HG03045 (cell line): ENCODE results near the gene ARHGAP12.
A peak's percentile ranks its signal among the peaks of the same experiment; 100 is the strongest.

ENCODE experiments used
- ATAC-seq: cut with Tn5 transposase; IDR thresholded peaks from one replicate; pipeline ENCODE4 v1.9.1; 2021; ENCODE audit warnings: mild to moderate bottlenecking, moderate library complexity; ENCODE audit not compliant: unreplicated experiment

Gene ARHGAP12

GRCh38 chr10:31952066-31952465, 23.4 kb upstream of the ARHGAP12 start:
- no peak for ATAC-seq

- ATAC-seq, result no peak
These were observed 20.6 kb upstream of the ARHGAP12 start for GRCh38 chr10:31949266-31949665.

- ATAC-seq, result no peak
These were observed 19.4 kb upstream of the ARHGAP12 start for GRCh38 chr10:31948021-31948420.

- no peak for ATAC-seq
These were observed 18.7 kb upstream of the ARHGAP12 start for GRCh38 chr10:31947144-31947926.

GRCh38 chr10:31945392-31945791, 16.8 kb upstream of the ARHGAP12 start:
- no peak for ATAC-seq

- ATAC-seq, result no peak
These were observed 15.4 kb upstream of the ARHGAP12 start for GRCh38 chr10:31944071-31944433.

- no peak for ATAC-seq
These were observed 14.3 kb upstream of the ARHGAP12 start for GRCh38 chr10:31942892-31943291.

GRCh38 chr10:31942435-31942834, 13.8 kb upstream of the ARHGAP12 start:
- ATAC-seq, result no peak

GRCh38 chr10:31940839-31941653, 12.4 kb upstream of the ARHGAP12 start:
- no peak for ATAC-seq

GRCh38 chr10:31939797-31940708, 11.4 kb upstream of the ARHGAP12 start:
- ATAC-seq, result no peak

GRCh38 chr10:31937371-31937770, 8.7 kb upstream of the ARHGAP12 start:
- ATAC-seq, result no peak

- no peak for ATAC-seq
These were observed 8.3 kb upstream of the ARHGAP12 start for GRCh38 chr10:31936933-31937332.

- no peak for ATAC-seq
These were observed 7.5 kb upstream of the ARHGAP12 start for GRCh38 chr10:31936086-31936485.

- ATAC-seq, result no peak
These were observed 7.0 kb upstream of the ARHGAP12 start for GRCh38 chr10:31935678-31936077.

- no peak for ATAC-seq
These were observed 4.2 kb upstream of the ARHGAP12 start for GRCh38 chr10:31932838-31933237.

GRCh38 chr10:31930856-31931255, 2.2 kb upstream of the ARHGAP12 start:
- ATAC-seq, result no peak

- ATAC-seq, result no peak
These were observed 1.6 kb upstream of the ARHGAP12 start for GRCh38 chr10:31930023-31930751.

GRCh38 chr10:31929261-31930022, 811 bp upstream of the ARHGAP12 start:
- ATAC-seq, result peak; percentile 24

GRCh38 chr10:31927884-31928548, 615 bp downstream of the ARHGAP12 start:
- peak; percentile 38 for ATAC-seq
